HG02870 (cell line): ENCODE data around the gene VDR.

Source experiments
- ATAC-seq: cut with Tn5 transposase; IDR thresholded peaks from one replicate; pipeline ENCODE4 v1.9.1; 2021; ENCODE audit warnings: mild to moderate bottlenecking, moderate library complexity; ENCODE audit not compliant: unreplicated experiment

VDR gene

GRCh38 chr12:47834199-47834903, 70.4 kb downstream of the VDR start:
- ATAC-seq = no peak

- ATAC-seq = no peak
Measured at GRCh38 chr12:47833591-47834012, 71.2 kb downstream of the VDR start.

- peak; percentile 47 for ATAC-seq
Measured at GRCh38 chr12:47832263-47832933, 72.4 kb downstream of the VDR start.

- no peak for ATAC-seq
Measured at GRCh38 chr12:47829584-47829983, 75.2 kb downstream of the VDR start.

- ATAC-seq = no peak
Measured at GRCh38 chr12:47828976-47829482, 75.8 kb downstream of the VDR start.

GRCh38 chr12:47828008-47828975, 76.5 kb downstream of the VDR start:
- no peak for ATAC-seq

GRCh38 chr12:47825173-47825639, 79.6 kb downstream of the VDR start:
- ATAC-seq = no peak

- no peak for ATAC-seq
Measured at GRCh38 chr12:47824635-47825034, 80.2 kb downstream of the VDR start.

GRCh38 chr12:47824198-47824597, 80.6 kb downstream of the VDR start:
- no peak for ATAC-seq

- no peak for ATAC-seq
Measured at GRCh38 chr12:47823422-47824086, 81.2 kb downstream of the VDR start.

- ATAC-seq = no peak
Measured at GRCh38 chr12:47822863-47823262, 81.9 kb downstream of the VDR start.

GRCh38 chr12:47822401-47822800, 82.4 kb downstream of the VDR start:
- ATAC-seq = no peak

GRCh38 chr12:47821346-47821706, 83.5 kb downstream of the VDR start:
- no peak for ATAC-seq

GRCh38 chr12:47820631-47821345, 84.0 kb downstream of the VDR start:
- ATAC-seq = no peak

- ATAC-seq = peak; percentile 35
Measured at GRCh38 chr12:47819896-47820630, 84.7 kb downstream of the VDR start, which contains the start of gene HDAC7. HDAC7 (minus strand) TSS chr12:47819903; CDS start chr12:47819785, 118 bp downstream.

GRCh38 chr12:47819138-47819895, 85.5 kb downstream of the VDR start:
- peak; percentile 33 for ATAC-seq

GRCh38 chr12:47818467-47819137, 86.2 kb downstream of the VDR start:
- no peak for ATAC-seq

GRCh38 chr12:47818007-47818376, 86.8 kb downstream of the VDR start:
- no peak for ATAC-seq
